ENCODE data around the gene FAM193A.
A peak's percentile ranks its signal among the peaks of the same experiment; 100 is the strongest.

The FAM193A gene

GRCh38 chr4:2702361-2702760 lies 165.9 kb downstream of the FAM193A start:
- no peaks in the 10 kb centered on the region for H3K27me3 ChIP-seq (replicated peaks; ENCODE audit: control insufficient read depth, insufficient read depth, low read length)
- no peak overlapping the region for H3K4me3 ChIP-seq (replicated peaks; ENCODE audit: low read depth, low read length)
- TF ChIP-seq CTCF (IDR thresholded peaks at IDR 0.05; ENCODE audit: insufficient read depth, low read length, poor library complexity, severe bottlenecking): no peak
- H3K36me3 ChIP-seq (ENCODE audit: control insufficient read depth, insufficient read depth, low read length): peaks cover 29% of the 10 kb centered on the region
- DNase-seq (ENCODE audit: extremely low read depth, insufficient read length): no peak

DNA sequence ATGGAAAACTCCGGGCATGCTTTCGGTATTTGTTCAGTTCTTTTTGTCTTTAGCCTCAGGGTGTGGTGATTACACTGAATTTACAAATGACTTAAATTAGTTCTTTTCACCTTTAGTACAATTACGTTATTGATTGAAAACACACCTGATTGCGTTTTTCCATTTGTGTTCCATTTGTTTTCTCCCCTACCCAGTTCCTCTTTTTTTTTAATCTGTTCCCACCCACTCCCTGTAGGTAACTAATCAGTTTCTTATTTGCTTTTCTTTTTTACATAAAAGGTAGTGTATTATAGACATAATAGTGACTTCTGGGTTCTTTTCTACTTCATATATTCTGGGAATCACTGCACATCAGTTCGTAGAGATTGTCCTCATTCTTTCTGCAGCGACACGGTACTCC lies 166.3 kb downstream of the FAM193A start:
- TF ChIP-seq CTCF (IDR thresholded peaks at IDR 0.05; ENCODE audit: insufficient read depth, low read length, poor library complexity, severe bottlenecking): no peak
- Histone ChIP-seq H3K27me3 (replicated peaks; ENCODE audit: control insufficient read depth, insufficient read depth, low read length) (no peaks in the 10 kb centered on the region), H3K36me3 (ENCODE audit: control insufficient read depth, insufficient read depth, low read length) (peaks cover 25% of the 10 kb centered on the region), H3K4me3 (replicated peaks; ENCODE audit: low read depth, low read length) (no peak overlapping the region)
- DNase-seq (ENCODE audit: extremely low read depth, insufficient read length): no peak

DNA sequence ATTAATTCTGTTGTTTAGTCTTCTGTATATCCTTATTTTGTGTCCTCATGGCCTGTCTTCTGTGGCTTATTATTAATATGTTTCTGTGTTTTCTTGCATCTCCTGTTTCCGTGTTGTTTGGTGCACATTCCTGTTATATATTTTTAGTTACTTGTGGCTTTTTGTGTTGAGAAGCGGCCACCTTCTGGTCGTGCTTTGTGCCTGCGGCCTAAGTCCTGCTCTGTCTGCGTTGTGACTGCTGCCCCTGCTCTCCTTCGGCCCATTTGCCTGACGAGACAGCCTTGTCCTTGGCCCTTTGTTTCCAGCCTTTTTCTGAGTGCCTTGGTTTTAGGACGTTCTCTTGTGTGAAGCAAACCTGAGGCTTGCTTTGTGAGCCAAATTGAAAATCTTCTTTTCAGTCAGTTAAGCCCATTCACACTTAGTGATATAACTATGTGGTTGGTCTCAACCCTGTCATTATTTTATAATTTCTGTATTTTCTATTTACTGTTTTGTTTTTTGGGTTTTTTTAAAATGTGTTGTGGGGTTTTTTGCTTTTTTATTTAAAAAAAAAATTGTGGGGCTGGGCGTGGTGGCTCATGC lies 175.9 kb downstream of the FAM193A start:
- DNase-seq (ENCODE audit: extremely low read depth, insufficient read length): no peak
- H3K27me3 ChIP-seq (replicated peaks; ENCODE audit: control insufficient read depth, insufficient read depth, low read length): no peaks in the 10 kb centered on the region
- H3K4me3 ChIP-seq (replicated peaks; ENCODE audit: low read depth, low read length): no peak overlapping the region
- H3K36me3 ChIP-seq (ENCODE audit: control insufficient read depth, insufficient read depth, low read length): peaks cover 7% of the 10 kb centered on the region
- peak; percentile 33 for TF ChIP-seq CTCF (IDR thresholded peaks at IDR 0.05; ENCODE audit: insufficient read depth, low read length, poor library complexity, severe bottlenecking)

GRCh38 chr4:2713337-2713736 lies 176.9 kb downstream of the FAM193A start:
- no peak for DNase-seq (ENCODE audit: extremely low read depth, insufficient read length)
- no peak for TF ChIP-seq CTCF (IDR thresholded peaks at IDR 0.05; ENCODE audit: insufficient read depth, low read length, poor library complexity, severe bottlenecking)
- Histone ChIP-seq H3K36me3 (ENCODE audit: control insufficient read depth, insufficient read depth, low read length) (peaks cover 8% of the 10 kb centered on the region), H3K4me3 (replicated peaks; ENCODE audit: low read depth, low read length) (no peak overlapping the region), H3K27me3 (replicated peaks; ENCODE audit: control insufficient read depth, insufficient read depth, low read length) (no peaks in the 10 kb centered on the region)

DNA sequence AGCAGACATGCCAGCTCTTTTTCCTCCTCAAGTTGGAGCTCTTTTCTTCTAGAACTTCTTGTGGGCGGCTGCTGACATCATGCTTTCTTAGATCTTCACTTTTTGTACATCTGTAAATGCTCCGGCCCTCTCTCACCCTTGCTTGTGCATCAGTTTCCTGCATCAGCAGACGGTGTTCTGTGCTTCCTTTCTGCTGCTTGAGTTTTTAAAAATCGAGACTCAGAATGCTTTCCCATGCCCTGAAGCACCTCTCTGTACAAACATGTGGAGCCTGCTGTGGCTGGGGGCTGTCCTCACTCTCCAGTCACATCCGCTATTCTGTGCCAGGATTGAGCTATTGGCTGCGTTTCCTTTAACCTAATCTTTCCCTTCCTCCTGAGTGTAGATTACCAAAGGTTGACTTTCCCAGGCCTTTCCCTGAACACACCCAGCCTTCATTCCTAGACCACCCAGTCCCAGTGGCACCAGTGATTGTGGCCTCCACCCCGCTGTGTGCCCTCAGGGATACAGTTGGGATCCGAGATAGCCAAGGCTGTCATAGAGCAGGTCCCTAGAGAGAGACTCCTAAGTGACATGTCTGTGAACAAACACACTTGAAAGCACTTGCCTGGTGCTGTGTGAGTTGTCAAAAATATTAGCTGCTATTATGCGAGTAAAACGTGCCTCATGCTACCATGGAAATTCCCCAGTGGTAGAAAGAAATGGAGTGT lies 177.8 kb downstream of the FAM193A start:
- H3K27me3 ChIP-seq (replicated peaks; ENCODE audit: control insufficient read depth, insufficient read depth, low read length): no peaks in the 10 kb centered on the region
- H3K36me3 ChIP-seq (ENCODE audit: control insufficient read depth, insufficient read depth, low read length): peaks cover 8% of the 10 kb centered on the region
- TF ChIP-seq CTCF (IDR thresholded peaks at IDR 0.05; ENCODE audit: insufficient read depth, low read length, poor library complexity, severe bottlenecking): no peak
- no peak overlapping the region for H3K4me3 ChIP-seq (replicated peaks; ENCODE audit: low read depth, low read length)
- DNase-seq (ENCODE audit: extremely low read depth, insufficient read length): no peak
